HL-60 (cell line): ENCODE results near the gene CRMP1.

Experiments used
- DNase-seq, 2 experiments: peaks; one replicate each; pipeline ENCODE4 v3.0.0-alpha.2; 2010 to 2020; ENCODE audit warnings: low read depth in 1 of 2, low spot score in 1 of 2
- H3K27ac ChIP-seq: fragments of 250-450 bp; sonication (Bioruptor Pico); replicated peaks from 2 replicates; pipeline ENCODE4 v1.5.1; 2020; ENCODE audit warnings: mild to moderate bottlenecking, moderate library complexity
- H3K27me3 ChIP-seq: fragments of 250-450 bp; sonication (Bioruptor Pico); 2 replicates; pipeline ENCODE4 v1.5.1; 2021; ENCODE audit warnings: mild to moderate bottlenecking, moderate library complexity; ENCODE audit not compliant: insufficient read depth, poor library complexity, severe bottlenecking
- H3K4me3 ChIP-seq: replicated peaks from 2 replicates; pipeline ENCODE4 v1.5.1; 2011; ENCODE audit warnings: mild to moderate bottlenecking, control low read depth, low read length; ENCODE audit not compliant: insufficient read depth
- GABPA ChIP-seq: IDR thresholded peaks from 2 replicates; pipeline ENCODE4 v1.6.1; 2012; ENCODE audit warnings: low read depth
- POLR2AphosphoS5 ChIP-seq: IDR thresholded peaks from 2 replicates; pipeline ENCODE4 v1.6.1; 2012; ENCODE audit warnings: low read depth
- REST ChIP-seq: IDR thresholded peaks from 2 replicates; pipeline ENCODE4 v1.6.1; 2012; ENCODE audit warnings: low read depth; ENCODE audit not compliant: insufficient replicate concordance
- SPI1 ChIP-seq: IDR thresholded peaks from 2 replicates; pipeline ENCODE4 v1.6.1; 2012; ENCODE audit warnings: low read depth, mild to moderate bottlenecking, borderline replicate concordance
- TF ChIP-seq, protein P1 (sequence below): IDR thresholded peaks from one replicate; pipeline ENCODE4 v1.5.1; 2011; ENCODE audit warnings: low read length, control low read depth, inconsistent platforms; ENCODE audit not compliant: insufficient read depth

CRMP1 gene

GRCh38 chr4:5921101-5921980 is 28.5 kb upstream of the CRMP1 start:
- TF ChIP-seq SPI1 (no peak), POLR2AphosphoS5 (no peak), REST (no peak)
- TF ChIP-seq, protein P1, sequence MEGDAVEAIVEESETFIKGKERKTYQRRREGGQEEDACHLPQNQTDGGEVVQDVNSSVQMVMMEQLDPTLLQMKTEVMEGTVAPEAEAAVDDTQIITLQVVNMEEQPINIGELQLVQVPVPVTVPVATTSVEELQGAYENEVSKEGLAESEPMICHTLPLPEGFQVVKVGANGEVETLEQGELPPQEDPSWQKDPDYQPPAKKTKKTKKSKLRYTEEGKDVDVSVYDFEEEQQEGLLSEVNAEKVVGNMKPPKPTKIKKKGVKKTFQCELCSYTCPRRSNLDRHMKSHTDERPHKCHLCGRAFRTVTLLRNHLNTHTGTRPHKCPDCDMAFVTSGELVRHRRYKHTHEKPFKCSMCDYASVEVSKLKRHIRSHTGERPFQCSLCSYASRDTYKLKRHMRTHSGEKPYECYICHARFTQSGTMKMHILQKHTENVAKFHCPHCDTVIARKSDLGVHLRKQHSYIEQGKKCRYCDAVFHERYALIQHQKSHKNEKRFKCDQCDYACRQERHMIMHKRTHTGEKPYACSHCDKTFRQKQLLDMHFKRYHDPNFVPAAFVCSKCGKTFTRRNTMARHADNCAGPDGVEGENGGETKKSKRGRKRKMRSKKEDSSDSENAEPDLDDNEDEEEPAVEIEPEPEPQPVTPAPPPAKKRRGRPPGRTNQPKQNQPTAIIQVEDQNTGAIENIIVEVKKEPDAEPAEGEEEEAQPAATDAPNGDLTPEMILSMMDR = no peak
- DNase-seq = no peak
- Histone ChIP-seq H3K4me3 (no peak overlapping the region), H3K27me3 (no peaks in the 10 kb centered on the region), H3K27ac (no peak overlapping the region)

DNA sequence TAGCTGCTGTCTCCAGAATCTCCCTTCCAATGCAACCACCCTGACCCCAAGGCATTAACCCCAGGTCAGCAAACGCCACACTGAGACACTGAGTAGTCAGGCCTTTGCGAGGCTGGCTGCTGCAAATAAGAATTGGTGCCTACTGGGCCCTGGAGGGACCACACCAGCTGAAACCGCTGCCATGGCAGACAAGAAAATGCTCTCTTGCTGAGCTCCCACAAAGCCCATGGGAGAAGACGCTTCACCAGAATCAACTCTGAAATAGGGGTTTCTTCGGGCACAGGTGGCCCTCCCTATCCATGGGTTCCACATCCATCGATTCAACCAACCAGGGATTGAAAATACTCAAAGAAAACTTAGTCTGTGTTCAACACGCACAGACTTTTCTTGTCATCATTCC is 26.7 kb upstream of the CRMP1 start:
- Histone ChIP-seq H3K27ac (no peak overlapping the region), H3K4me3 (no peak overlapping the region), H3K27me3 (no peaks in the 10 kb centered on the region)
- no peak for TF ChIP-seq GABPA
- TF ChIP-seq, protein P1 = no peak
- TF ChIP-seq POLR2AphosphoS5 = no peak
- no peak for TF ChIP-seq REST
- TF ChIP-seq SPI1 = no peak
- no peak for DNase-seq

GRCh38 chr4:5919044-5919443 is 26.2 kb upstream of the CRMP1 start:
- Histone ChIP-seq H3K27ac (no peak overlapping the region), H3K27me3 (no peaks in the 10 kb centered on the region), H3K4me3 (no peak overlapping the region)
- TF ChIP-seq SPI1 = no peak
- no peak for TF ChIP-seq POLR2AphosphoS5
- no peak for TF ChIP-seq REST
- no peak for TF ChIP-seq GABPA
- TF ChIP-seq, protein P1 = no peak
- no peak for DNase-seq
